GM18870 (cell line): ENCODE results near the gene TP53RK.

Experiments used
- ATAC-seq: cut with Tn5 transposase; IDR thresholded peaks from one replicate; pipeline ENCODE4 v1.9.1; 2021; ENCODE audit warnings: moderate library complexity; ENCODE audit not compliant: unreplicated experiment

TP53RK gene

DNA sequence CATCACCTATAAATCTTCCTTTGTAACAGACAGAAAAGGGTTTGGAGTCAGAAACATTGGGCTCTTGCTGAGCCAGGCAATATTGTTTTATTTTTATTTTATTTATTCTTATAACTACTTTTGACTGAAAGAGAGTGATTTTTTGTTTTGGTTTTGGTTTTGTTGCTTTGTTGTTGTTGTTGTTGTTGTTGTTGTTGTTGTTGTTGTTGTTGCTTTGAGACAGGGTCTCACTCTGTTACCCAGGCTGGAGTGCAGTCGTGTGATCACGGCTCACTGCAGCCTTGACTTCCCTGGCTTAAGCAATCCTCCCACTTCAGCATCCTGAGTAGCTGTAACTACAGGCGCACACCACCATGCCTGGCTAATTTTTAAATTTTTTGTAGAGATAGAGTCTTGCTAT is 22.9 kb downstream of the TP53RK start:
- no peak for ATAC-seq

DNA sequence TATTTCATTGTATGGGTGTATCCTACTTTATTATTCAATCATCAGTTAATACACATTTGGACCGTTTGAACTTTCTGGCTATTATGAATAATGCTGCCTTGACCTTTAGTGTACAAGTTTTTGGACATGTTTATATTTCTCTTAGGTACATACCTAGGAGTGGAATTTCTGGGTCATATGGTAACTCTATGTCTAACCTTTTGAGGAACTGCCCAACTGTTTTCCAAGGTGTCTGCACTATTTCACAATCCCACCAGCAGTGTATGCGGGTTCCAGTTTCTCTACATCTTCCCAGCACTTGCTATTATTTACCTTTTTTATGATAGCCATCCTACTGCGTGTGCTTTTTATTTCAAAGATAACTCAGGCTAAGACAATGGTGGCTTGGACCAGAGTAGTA is 23.6 kb downstream of the TP53RK start:
- ATAC-seq = no peak

DNA sequence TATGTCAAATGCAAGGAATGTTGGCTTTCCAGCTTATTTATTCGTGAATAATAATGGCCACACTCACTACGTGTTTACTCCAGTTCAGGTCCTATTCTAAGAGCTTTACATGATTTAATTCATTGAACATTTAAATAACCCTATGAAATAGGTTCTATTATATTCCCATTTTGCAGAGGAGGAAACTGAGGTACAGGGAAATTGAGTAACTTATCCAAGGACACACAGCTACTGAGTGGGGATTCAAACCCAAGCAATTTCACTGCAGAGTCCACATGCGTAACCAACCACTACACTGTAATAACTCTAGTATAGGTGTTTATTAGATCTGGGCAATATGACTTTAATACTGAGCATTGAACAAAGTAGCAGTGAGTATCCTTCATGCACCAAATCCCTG is 25.7 kb downstream of the TP53RK start:
- no peak for ATAC-seq

DNA sequence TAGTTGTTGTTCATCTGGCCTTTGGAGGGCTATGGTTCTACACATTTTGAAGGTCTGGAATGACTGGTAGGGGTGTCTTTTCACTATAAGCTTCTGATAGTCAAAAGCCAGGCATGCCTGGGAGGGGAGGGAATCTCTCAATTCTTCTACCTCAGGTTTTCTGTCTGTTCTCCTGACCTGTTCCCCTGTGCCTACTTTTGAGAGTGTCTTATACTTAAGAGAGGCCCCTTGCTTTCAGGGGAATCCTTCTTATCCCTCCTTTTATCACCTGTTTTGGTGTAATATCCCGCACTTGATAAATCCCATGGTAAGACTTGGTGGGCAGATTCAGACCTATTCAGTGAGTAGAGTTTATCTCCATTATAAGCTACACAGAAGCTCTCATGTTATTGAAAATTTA is 27.6 kb downstream of the TP53RK start:
- no peak for ATAC-seq

DNA sequence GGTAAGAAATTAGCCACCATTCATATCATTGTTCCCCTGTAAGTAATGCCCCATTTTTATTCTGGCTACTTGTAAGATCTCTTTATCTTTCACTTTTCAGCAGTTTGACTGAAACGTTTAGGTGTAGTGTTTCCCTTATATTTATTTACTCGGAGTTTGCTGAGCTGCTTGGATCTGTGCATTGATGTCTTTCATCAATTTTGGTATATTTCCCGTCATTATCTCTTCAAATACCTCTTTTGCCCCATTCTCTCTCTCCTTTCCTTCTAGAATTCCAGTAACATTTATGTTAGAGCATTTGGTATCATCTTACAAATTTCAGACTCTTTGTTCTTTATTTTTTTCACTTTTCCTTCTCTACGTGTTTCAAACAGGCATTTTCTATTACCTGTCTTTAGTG is 28.8 kb downstream of the TP53RK start:
- ATAC-seq = no peak

DNA sequence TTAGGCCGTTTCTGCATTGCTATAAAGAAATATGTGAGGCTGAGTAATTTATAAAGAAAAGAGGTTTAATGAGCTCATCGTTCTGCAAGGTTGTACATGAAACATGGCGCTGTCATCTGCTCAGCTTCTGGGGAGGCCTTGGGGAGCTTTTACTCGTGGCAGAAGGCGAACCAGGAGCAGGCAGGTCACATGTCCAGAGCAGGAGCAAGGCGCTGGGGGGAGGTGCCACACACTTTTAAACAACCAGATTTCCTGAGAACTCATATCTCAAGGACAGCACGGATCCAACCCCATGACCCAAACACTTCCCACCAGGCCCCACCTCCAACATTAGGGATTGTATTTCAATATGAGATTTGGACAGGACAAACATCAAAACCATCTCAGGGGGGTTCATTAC is 31.6 kb downstream of the TP53RK start:
- ATAC-seq = no peak

DNA sequence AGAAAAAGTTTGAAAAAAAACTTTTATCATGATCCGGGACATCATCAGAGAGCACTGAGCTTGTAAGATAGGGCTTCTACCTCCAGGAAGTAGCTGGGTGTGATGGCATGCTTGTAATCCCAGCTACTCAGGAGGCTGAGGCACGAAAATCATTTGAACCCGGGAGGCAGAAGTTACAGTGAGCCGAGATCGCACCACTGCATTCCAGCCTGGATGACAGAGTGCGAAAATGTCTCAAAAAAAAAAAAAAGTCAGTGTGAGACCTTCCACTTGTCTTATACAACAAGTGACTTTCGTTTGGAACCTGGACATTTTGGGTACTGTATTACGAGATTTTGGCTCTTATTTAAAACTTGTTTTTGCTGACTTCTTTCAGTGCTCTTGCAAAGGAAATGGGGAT is 32.1 kb downstream of the TP53RK start:
- no peak for ATAC-seq

DNA sequence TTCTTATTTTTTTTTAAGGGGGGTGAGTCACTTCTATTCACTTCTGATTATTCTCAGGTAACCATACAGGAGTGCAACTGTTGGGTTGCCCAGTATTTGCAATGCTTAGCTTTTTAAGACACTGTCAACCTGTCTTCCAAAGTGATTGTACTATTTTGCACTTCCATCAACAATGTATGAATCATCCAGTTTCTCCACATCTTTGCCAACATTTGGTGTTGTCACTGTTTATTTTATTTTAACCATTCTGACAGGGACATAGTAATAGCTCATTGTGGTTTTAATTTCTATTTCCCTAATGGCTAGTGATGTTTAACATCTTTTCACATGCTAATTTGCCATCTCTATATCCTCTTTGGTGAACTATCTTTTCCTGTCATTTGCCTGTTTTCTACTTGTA is 36.5 kb downstream of the TP53RK start:
- no peak for ATAC-seq

DNA sequence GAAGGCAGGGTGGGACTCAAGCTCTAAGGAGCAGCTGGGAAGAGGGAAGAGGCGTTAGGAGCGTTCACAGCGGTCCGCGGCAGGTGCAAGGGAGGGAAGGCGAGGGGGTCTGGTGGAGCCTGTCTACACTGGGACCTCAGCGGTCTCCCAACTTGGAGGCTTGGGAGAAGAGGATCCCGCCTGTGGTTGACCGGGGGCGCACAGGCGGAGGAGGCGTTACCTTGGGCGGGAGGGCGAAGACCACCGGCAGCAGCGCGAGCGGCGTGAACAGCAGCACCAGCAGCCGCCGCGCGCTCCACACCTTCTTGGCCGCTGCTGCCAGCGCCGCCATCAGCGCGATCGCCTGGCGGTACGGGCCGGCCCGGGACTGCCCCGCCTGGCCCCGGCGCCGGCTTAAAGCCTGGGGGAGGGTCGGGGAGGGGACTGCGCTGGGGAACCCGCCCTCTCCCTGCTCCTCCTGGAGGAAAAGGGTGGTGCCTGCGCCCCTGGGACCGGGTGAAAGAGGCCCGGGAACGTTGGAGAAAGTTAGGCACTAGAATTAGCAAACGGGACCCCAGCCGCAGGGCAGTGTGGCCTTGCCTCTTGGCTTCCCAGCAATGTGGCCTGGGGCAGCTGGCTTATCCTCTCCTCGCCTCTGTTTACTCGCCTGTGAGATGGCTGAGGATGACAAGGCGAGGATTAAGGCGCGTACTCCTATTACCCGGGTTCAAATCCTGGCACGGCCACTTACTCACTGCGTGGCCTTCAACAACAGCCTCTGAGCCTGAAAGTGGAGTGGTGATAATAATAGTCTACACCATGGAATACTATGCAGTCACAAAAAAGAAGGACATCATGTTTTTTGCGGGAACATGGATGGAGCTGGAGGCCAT is 37.9 kb downstream of the TP53RK start, which contains the start of gene SLC13A3:
TSS of gene SLC13A3 (minus strand) at position 369 of the 872 bp plus-strand sequence. CDS start at position 331, 38 bp downstream.
- ATAC-seq = no peak

DNA sequence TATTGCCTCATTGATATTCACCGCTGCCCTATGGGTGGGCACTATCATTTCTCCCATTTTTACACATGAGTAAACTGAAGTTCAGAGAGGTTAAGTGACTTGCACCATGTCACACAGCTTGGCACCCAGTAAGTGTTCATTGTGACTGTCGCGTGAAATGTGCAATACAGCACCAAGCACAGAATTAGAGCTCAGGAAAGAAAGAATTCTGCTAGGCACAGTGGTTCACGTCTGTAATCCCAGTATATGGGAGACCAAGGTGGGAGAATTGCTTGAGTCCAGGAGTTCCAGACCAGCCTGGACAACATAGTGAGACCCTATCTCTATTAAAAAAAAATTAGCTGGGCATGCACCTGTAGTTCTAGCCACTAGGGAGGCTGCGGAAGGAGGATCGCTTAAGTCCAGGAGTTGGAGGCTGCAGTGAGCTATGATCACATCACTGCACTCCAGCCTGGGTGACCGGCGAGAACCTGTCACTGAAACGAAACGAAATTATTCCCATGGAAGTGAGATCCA is 38.6 kb downstream of the TP53RK start:
- no peak for ATAC-seq

DNA sequence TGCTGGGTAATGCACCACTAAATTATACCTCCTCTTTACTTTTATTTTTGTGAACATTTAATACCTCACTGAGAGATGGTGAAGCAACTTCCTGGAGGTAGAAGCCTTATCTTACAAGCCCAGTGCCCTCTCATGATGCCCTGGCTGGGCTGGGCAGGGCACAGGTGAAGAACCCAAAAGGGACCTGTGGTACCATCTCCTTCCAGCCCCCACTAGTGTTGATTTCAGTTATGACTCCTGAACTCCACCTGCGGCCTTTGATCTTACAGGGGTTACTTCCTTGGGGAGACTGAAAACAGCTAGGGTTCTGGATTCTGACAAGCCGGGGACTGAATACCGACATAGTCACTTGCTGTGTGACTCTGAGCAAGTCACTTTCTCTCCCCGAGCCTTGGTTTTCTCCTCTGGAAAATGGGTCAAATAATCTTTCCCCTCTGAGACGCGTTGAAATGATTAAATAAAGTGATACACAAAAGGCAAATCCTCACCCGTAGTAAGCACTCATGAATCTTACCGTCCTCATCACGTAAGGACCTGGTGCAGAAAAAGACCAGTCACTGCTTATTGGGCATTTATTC is 39.2 kb downstream of the TP53RK start:
- no peak for ATAC-seq

DNA sequence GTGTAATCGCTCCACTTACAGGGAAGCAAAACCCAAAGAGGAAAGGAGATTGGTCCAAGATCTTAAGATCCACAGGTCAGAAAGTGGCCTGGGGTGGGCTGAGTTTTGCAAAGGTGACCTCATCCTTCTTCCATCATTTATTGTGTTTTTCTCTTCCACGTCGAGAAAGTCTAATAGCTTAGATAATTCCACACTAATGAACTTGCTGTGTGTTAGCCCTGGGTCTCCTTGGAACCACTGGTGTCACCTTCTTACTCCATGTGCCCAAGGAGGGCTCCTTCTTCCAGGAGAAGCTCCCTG is 39.6 kb downstream of the TP53RK start:
- no peak for ATAC-seq

DNA sequence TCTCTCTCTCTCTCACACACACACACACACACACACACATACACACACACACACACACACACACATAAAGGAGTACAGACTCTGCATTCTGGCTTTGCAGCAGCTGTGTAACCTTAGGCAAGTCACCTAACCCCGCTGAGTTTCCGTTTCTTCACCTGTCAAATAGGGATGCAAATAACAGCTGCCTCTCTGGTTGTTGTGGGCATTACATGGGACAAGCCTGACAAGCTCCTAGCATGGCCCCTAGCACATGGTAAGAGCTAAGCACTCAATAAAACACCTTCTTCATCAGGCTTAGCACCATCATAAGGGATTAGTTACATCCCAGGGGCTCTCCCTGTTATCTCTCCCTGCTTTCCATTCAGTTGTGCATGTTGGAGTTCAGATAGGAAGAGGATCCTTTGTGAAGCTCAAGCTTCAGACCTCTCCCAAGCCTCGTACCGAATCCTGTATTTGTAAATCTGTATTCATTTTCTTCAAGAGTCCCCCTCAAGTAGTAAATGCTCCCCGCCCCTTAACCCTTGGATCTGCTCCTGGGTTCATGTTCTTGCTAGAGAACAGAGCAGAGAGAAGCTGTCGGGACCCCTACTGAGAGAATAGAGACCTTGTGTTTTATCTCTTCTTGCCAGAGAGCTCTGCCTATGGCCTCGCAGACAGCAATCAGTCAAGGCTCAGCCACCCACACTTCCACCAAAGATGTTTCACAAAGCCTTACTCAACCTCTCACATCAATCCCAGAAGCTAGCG is 40.2 kb downstream of the TP53RK start:
- ATAC-seq = no peak

DNA sequence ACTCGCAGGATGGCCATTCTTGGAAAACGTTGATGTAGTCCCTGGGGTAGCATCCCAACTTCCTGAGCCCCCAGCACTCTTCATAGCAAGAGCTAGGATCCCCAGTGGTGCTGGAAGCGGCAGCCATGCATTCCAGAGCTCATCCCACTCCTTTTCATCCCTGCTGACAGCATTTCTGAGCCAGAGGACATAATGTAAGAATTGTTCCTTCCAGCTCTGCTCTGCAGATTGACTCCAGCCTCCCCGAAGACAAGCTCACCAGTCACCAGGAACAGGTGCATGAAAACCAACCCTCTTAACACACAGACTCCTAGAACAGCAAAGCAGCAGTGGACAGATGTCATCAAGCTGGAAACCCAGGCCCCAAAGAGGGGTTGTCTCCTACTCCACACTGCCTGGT is 41.8 kb downstream of the TP53RK start:
- no peak for ATAC-seq

DNA sequence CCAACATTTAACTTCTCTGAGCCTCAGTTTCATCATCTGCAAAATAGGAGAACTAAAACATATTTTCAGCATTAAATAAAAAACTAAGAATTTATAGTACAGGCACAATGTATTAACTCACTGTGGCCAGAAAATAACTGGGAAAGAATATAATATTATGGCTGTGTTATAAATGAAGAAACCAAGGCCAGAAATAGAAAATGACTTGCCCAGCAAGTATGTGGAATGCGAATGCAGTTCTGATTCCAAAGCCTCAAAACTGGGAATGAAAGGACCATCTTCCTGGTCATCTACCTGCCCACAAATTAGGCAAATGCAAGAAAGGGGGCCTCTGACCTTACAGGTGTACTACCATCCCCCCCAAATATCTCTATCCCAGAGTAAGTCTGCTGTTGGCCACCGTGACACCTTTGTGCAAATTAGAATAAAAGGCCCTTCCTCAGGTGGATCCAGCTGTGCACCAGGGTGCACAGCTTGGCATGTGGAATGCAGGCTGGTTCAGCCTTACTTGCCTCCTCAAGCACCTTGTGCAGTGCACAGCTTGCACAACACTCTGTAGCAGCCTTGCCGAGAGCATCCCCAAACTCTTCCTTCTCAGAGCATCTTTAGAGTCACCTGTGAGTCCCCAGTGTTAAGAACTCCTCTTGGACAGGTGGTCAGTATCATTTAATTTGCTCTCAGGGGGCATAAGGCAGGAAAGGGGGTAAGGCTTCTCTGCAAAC is 42.4 kb downstream of the TP53RK start:
- no peak for ATAC-seq

DNA sequence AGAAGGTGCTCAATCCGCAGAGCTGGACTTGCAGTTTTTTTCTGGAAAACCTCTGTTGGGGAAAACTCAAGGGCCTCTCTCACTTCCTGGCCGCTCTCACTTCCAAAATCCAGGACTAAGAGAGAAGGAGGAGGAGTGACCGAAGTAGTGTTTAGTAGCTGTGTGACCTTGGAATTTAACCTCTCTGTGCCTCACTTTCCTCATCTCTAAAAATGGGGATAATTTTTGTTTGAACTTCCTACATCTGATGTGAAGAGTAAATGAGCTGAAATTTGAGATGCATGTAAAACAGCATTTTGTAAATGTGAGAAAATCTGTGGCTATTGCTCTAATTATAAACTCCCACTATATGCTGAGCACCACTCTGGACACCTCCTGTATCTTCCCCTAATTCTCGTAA is 43.1 kb downstream of the TP53RK start:
- ATAC-seq = no peak

DNA sequence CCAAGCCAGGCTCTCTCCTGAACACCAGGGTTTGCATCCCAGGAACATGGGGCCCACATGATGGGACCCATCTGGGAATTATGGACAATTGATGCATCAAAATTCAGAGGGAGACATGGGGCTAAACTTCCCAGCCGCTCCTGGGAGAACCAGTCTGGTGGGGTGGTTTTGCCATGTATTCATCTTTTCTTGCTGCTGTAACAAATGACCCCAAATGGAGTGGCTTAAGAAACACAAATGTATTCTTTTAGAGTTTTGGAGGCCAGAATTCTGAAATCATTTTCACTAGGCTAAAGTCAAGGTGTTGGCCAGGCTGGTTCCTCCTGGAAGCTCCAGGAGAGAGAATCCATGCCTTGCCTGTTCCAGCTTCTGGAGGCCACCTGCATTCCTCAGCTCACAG is 44.5 kb downstream of the TP53RK start:
- no peak for ATAC-seq

DNA sequence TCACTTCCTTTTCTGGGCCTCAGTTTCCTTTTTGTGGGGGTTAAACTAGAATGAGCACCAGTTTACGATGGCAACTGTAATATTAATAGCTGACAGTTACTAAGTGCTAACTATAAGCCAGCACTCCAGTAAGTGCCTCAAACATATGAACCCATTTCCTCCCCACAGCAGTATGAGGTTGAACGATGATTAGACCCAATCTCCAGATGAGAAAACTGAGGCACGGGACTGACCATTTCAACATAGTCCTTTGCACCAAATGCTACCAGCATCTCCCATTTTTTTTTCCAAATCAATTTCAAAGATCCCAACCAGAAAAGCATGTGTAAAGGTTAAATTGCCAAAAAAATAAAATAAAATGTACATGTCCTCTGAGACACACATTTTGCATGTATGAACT is 45.1 kb downstream of the TP53RK start:
- no peak for ATAC-seq

DNA sequence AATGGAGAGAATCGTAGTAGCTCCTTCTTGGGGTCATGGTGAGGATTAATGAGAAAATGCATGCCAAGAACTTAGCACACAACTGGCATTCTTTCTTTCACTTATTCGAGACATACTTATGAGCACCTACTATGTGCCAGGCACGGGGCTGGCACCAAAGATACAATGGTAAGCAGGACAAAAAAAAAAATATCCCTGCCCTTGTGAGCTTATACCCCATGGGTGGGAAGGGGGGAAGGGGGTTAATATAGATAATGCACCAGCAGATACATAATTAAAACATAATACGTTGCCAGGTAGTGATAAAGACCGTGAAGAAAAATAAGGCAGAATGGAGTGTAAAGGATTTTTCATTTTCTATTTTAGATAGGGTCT is 46.3 kb downstream of the TP53RK start:
- no peak for ATAC-seq

DNA sequence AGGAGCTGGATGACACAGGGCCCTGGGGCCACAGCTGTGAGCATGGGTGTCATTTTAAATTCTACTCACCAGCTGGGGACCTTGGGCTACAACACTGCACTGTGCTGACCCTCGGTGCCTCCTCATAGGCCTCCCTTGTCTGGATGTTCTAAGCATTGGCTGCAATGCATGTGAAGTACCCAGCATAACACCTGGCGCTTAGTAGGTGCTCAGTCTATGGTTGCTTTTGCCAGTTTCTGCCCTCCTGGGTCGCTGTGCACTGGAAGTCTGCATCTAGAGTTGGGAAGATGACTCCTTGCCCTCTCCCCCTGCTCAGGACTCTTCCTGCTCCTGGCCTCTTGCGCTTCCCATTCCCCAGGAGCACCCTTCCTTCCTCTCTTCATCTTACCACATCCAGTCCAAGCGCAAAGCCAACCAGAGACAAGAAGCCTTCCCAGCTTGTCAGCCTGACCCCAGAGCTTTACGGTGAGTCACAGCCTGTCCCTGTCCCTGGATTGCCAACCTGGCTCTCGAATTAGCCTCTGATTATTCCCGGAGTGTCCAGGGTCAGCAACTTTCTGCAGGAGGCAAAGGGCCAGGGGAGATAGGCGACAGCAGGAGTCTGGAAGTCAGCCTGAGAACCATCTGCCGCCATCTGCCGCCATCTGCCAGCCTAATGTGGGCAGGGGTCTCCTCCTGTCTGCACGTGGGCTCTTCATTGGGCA is 46.8 kb downstream of the TP53RK start:
- ATAC-seq = no peak

DNA sequence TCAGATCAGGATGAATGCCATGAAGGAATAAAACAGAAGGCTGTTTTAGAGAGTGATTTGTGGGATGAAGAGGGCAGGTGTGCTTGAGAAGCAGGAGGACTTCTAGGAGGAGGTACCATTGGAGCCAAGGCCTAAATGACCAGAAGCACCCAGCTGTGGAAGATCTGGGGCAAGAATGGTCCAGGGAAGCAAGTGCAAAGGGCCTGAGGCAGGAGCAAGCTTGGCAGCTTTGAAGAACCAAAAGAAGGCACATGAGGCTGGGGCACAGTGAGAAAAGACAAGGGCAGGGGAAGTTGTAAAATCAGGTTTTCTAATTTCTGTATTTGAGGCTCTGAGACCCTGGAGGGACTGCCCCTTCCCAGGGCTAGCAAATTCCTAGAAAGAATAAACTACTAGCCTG is 47.8 kb downstream of the TP53RK start:
- no peak for ATAC-seq
